IMR-90 (cell line): ENCODE measurements around the gene DCDC1.

Source experiments
- BHLHE40 ChIP-seq: fragments of 150-350 bp; IDR thresholded peaks from 2 replicates; pipeline ENCODE4 v1.6.1; 2016; ENCODE audit warnings: mild to moderate bottlenecking, low read depth, low read length
- CTCF ChIP-seq: conservative IDR thresholded peaks from 2 replicates; pipeline ENCODE4 v1.5.1; 2012; ENCODE audit warnings: mild to moderate bottlenecking, low read depth, low read length, improper control_type of control experiment
- ELK1 ChIP-seq: fragments of 150-350 bp; IDR thresholded peaks from 2 replicates; pipeline ENCODE4 v1.6.1; 2016; ENCODE audit warnings: low read depth, mild to moderate bottlenecking, low read length, moderate library complexity, borderline replicate concordance
- POLR2A ChIP-seq: IDR thresholded peaks from 2 replicates; pipeline ENCODE4 v1.6.1; 2012; ENCODE audit warnings: mild to moderate bottlenecking, low read depth, low read length
- RAD21 ChIP-seq: IDR thresholded peaks from 2 replicates; pipeline ENCODE4 v1.6.1; 2012; ENCODE audit warnings: low read length, improper control_type of control experiment

GRCh38 chr11:30893318-30893717 lies 476.2 kb downstream of the DCDC1 start:
- no peak for TF ChIP-seq CTCF
- no peak for TF ChIP-seq BHLHE40
- TF ChIP-seq POLR2A: no peak
- TF ChIP-seq ELK1: no peak
- TF ChIP-seq RAD21: no peak
